Panc1 (cell line): ENCODE data around the gene CYP2R1. TPM values are rescaled to one million over a fixed set of nuclear protein-coding genes. Genes with fewer than 3 reads are reported as not detected.
A peak's percentile ranks its signal among the peaks of the same experiment; 100 is the strongest.

Source experiments
- ATAC-seq: fragments of 200-7000 bp; cut with Tn5 transposase; 2 replicates; pipeline ENCODE4 v1.9.1; 2020; ENCODE audit warnings: mild to moderate bottlenecking, moderate library complexity
- BruUV-seq: library from RNA; stranded (reverse); fragments of 400-500 nt; replicated peaks from 2 replicates; lab custom pipeline; 2021; lab: Mats Ljungman, UMichigan
- CTCF ChIA-PET: fragments of 300-600 bp; sonication (Branson Sonifier 250); formaldehyde crosslinking; loops from one replicate; lab custom pipeline; 2022; ENCODE audit warnings: antibody characterized with exemption; lab: Charles Lee
- POLR2A ChIA-PET: fragments of 300-600 bp; sonication (Branson Sonifier 250); formaldehyde crosslinking; loops from one replicate; lab custom pipeline; 2022; ENCODE audit warnings: antibody characterized with exemption; lab: Charles Lee
- DNase-seq: peaks from one replicate; pipeline ENCODE4 v3.0.0-alpha.2; 2010; ENCODE audit warnings: low read depth, low spot score
- H3K27ac ChIP-seq: 2 replicates; pipeline ENCODE4 v1.5.1; 2011; ENCODE audit warnings: mild to moderate bottlenecking, low read length, inconsistent platforms
- H3K27me3 ChIP-seq: fragments of 200-500 bp; sonication (Bioruptor generic); 2 replicates; pipeline ENCODE4 v1.6.0; 2014; ENCODE audit warnings: low read length, inconsistent platforms; ENCODE audit not compliant: control insufficient read depth, insufficient read depth
- H3K36me3 ChIP-seq: fragments of 200-500 bp; sonication (Bioruptor generic); 2 replicates; pipeline ENCODE4 v1.5.1; 2014; ENCODE audit warnings: inconsistent platforms, mild to moderate bottlenecking, low read length, moderate library complexity; ENCODE audit not compliant: control insufficient read depth, insufficient read depth
- H3K4me1 ChIP-seq: 2 replicates; pipeline ENCODE4 v1.5.1; 2011; ENCODE audit warnings: inconsistent platforms, mild to moderate bottlenecking, low read length, moderate library complexity; ENCODE audit not compliant: control insufficient read depth, insufficient read depth
- H3K4me3 ChIP-seq, 2 experiments: 2 replicates each; pipeline ENCODE4 v1.5.1; 2011 to 2012; ENCODE audit warnings: low read depth in 2 of 2, low read length in 2 of 2, mild to moderate bottlenecking in 2 of 2, inconsistent platforms in 1 of 2, moderate library complexity in 1 of 2
- H3K9me3 ChIP-seq: fragments of 200-500 bp; sonication (Bioruptor generic); 2 replicates; pipeline ENCODE4 v1.5.1; 2014; ENCODE audit warnings: low read depth, mild to moderate bottlenecking, inconsistent platforms, low read length, moderate library complexity; ENCODE audit not compliant: control insufficient read depth, insufficient read depth
- CTCF ChIP-seq: fragments of 450-650 bp; IDR thresholded peaks from 2 replicates; pipeline ENCODE4 v1.5.1; 2017; ENCODE audit warnings: mild to moderate bottlenecking
- POLR2AphosphoS5 ChIP-seq: IDR thresholded peaks from 2 replicates; pipeline ENCODE4 v1.6.1; 2012; ENCODE audit warnings: mild to moderate bottlenecking, low read depth, low read length, moderate library complexity
- SIN3A ChIP-seq: IDR thresholded peaks from 2 replicates; pipeline ENCODE4 v1.6.1; 2012; ENCODE audit warnings: low read depth, mild to moderate bottlenecking, low read length, moderate library complexity, borderline replicate concordance; ENCODE audit not compliant: insufficient read depth
- TCF7L2 ChIP-seq: IDR thresholded peaks from 2 replicates; pipeline ENCODE4 v1.6.1; 2011; ENCODE audit warnings: mild to moderate bottlenecking, low read depth, low read length, inconsistent platforms
- in situ Hi-C: cut with HindIII; loops from 2 replicates; pipeline ENCODE4 v1.10.0; 2016; ENCODE audit warnings: low sequenced_read_pairs, low pct_unique_long_range_greater_than_20kb
- intact Hi-C: fragments of 100-400 bp; cut with micrococcal nuclease; formaldehyde crosslinking; loops from one replicate; pipeline ENCODE4 v1.10.0; 2022; ENCODE audit not compliant: unreplicated experiment
- total RNA-seq: library from RNA; stranded (reverse); gene quantifications from one replicate; pipeline ENCODE4 v1.2.1, GENCODE V29; 2021; ENCODE audit not compliant: unreplicated experiment
- TF ChIP-seq, protein P1 (sequence below), 2 experiments: IDR thresholded peaks; 2 replicates each; pipeline ENCODE4 v1.6.1; 2011 to 2012; ENCODE audit warnings: low read depth in 2 of 2, control low read depth in 1 of 2, low read length in 1 of 2, mild to moderate bottlenecking in 1 of 2, moderate library complexity in 1 of 2; ENCODE audit not compliant: insufficient read depth in 1 of 2

Gene CYP2R1
- total RNA-seq, 1 experiment from 2014 or later = 11.2 TPM

- BruUV-seq = no TSS peak
- Histone ChIP-seq H3K27me3 (peaks cover 3% of the 10 kb centered on the region; the same call in 1 of the 2 replicates), H3K9me3 (no peaks in the 10 kb centered on the region), H3K36me3 (no peaks in the 10 kb centered on the region), H3K27ac (peak overlapping the region; percentile 48), H3K4me1 (peaks cover 5% of the 10 kb centered on the region), H3K4me3 (peak overlapping the region; percentile 54 to 76)
- no peak for TF ChIP-seq POLR2AphosphoS5
- peak; percentile 95 for TF ChIP-seq CTCF
- ATAC-seq = peak; percentile 86
- POLR2A ChIA-PET = no interaction called here
- DNase-seq = no peak
- intact Hi-C loops = loop anchor here (1.0 to 2.0 kb wide), 2 partner anchors 114 to 368 kb away; no protein-coding TSS in a partner anchor
- in situ Hi-C loops = no loop called here
- CTCF ChIA-PET = interaction anchor here (0.6 kb wide), 2 partner anchors 115 to 673 kb away, joined by 3 to 5 read pairs; no protein-coding TSS in a partner anchor
These were observed 12.7 kb upstream of the CYP2R1 start for GRCh38 chr11:14904745-14905103.

GRCh38 chr11:14902650-14903350 lies 10.8 kb upstream of the CYP2R1 start:
- no peak for DNase-seq

More at GRCh38 chr11:14902650-14903350, 10.8 kb upstream of the CYP2R1 start:
- Histone ChIP-seq H3K27me3 (no peaks in the 10 kb centered on the region), H3K9me3 (no peaks in the 10 kb centered on the region), H3K27ac (no peak overlapping the region), H3K4me3 (no peak overlapping the region), H3K4me1 (peaks cover 5% of the 10 kb centered on the region), H3K36me3 (no peaks in the 10 kb centered on the region)
- no TSS peak for BruUV-seq
- ChIA-PET CTCF (no interaction called here), POLR2A (interaction anchor here (0.6 kb wide), 1 partner anchor 11 kb away, joined by 3 read pairs; the partner anchor contains the start of gene CYP2R1)
- TF ChIP-seq CTCF (no peak), SIN3A (no peak), TCF7L2 (no peak), POLR2AphosphoS5 (no peak)
- TF ChIP-seq, protein P1, sequence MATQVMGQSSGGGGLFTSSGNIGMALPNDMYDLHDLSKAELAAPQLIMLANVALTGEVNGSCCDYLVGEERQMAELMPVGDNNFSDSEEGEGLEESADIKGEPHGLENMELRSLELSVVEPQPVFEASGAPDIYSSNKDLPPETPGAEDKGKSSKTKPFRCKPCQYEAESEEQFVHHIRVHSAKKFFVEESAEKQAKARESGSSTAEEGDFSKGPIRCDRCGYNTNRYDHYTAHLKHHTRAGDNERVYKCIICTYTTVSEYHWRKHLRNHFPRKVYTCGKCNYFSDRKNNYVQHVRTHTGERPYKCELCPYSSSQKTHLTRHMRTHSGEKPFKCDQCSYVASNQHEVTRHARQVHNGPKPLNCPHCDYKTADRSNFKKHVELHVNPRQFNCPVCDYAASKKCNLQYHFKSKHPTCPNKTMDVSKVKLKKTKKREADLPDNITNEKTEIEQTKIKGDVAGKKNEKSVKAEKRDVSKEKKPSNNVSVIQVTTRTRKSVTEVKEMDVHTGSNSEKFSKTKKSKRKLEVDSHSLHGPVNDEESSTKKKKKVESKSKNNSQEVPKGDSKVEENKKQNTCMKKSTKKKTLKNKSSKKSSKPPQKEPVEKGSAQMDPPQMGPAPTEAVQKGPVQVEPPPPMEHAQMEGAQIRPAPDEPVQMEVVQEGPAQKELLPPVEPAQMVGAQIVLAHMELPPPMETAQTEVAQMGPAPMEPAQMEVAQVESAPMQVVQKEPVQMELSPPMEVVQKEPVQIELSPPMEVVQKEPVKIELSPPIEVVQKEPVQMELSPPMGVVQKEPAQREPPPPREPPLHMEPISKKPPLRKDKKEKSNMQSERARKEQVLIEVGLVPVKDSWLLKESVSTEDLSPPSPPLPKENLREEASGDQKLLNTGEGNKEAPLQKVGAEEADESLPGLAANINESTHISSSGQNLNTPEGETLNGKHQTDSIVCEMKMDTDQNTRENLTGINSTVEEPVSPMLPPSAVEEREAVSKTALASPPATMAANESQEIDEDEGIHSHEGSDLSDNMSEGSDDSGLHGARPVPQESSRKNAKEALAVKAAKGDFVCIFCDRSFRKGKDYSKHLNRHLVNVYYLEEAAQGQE (IDR thresholded peaks at IDR 0.05; ENCODE audit: insufficient read depth in 1 of 2, low read depth in 2 of 2, low read length in 1 of 2) = no peak
- intact Hi-C loops = no loop called here
- in situ Hi-C loops = no loop called here
- no peak for ATAC-seq
